ENCODE data around the gene PLXNA2.

Gene PLXNA2

GRCh38 chr1:208242941-208243526 lies 1.1 kb downstream of the PLXNA2 start:
- no peak for DNase-seq (ENCODE audit: low read depth in 2 of 2)

GRCh38 chr1:208242146-208242545 lies 2.0 kb downstream of the PLXNA2 start:
- no peak for DNase-seq (ENCODE audit: low read depth in 2 of 2)

GRCh38 chr1:208241512-208241911 lies 2.7 kb downstream of the PLXNA2 start:
- DNase-seq (ENCODE audit: low read depth in 2 of 2), result no peak

- DNase-seq (ENCODE audit: low read depth in 2 of 2), result no peak
Measured at GRCh38 chr1:208240662-208241355, 3.4 kb downstream of the PLXNA2 start.

- DNase-seq (ENCODE audit: low read depth in 2 of 2), result no peak
Measured at GRCh38 chr1:208239473-208240381, 4.5 kb downstream of the PLXNA2 start.

GRCh38 chr1:208238710-208239472 lies 5.3 kb downstream of the PLXNA2 start:
- no peak for DNase-seq (ENCODE audit: low read depth in 2 of 2)

GRCh38 chr1:208237241-208237640 lies 6.9 kb downstream of the PLXNA2 start:
- no peak for DNase-seq (ENCODE audit: low read depth in 2 of 2)

GRCh38 chr1:208235982-208236761 lies 8.0 kb downstream of the PLXNA2 start:
- no peak for DNase-seq (ENCODE audit: low read depth in 2 of 2)

- no peak for DNase-seq (ENCODE audit: low read depth in 2 of 2)
Measured at GRCh38 chr1:208235356-208235981, 8.7 kb downstream of the PLXNA2 start.

GRCh38 chr1:208234721-208235120 lies 9.5 kb downstream of the PLXNA2 start:
- DNase-seq (ENCODE audit: low read depth in 2 of 2), result no peak

- no peak for DNase-seq (ENCODE audit: low read depth in 2 of 2)
Measured at GRCh38 chr1:208233978-208234377, 10.2 kb downstream of the PLXNA2 start.

GRCh38 chr1:208233546-208233945 lies 10.6 kb downstream of the PLXNA2 start:
- no peak for DNase-seq (ENCODE audit: low read depth in 2 of 2)

GRCh38 chr1:208232662-208233038 lies 11.5 kb downstream of the PLXNA2 start:
- DNase-seq (ENCODE audit: low read depth in 2 of 2), result no peak

GRCh38 chr1:208231881-208232661 lies 12.1 kb downstream of the PLXNA2 start:
- no peak for DNase-seq (ENCODE audit: low read depth in 2 of 2)

- DNase-seq (ENCODE audit: low read depth in 2 of 2), result no peak
Measured at GRCh38 chr1:208230668-208231529, 13.3 kb downstream of the PLXNA2 start.

GRCh38 chr1:208228550-208228949 lies 15.6 kb downstream of the PLXNA2 start:
- no peak for DNase-seq (ENCODE audit: low read depth in 2 of 2)

GRCh38 chr1:208228026-208228425 lies 16.2 kb downstream of the PLXNA2 start:
- no peak for DNase-seq (ENCODE audit: low read depth in 2 of 2)

- no peak for DNase-seq (ENCODE audit: low read depth in 2 of 2)
Measured at GRCh38 chr1:208227366-208227765, 16.8 kb downstream of the PLXNA2 start.
